B cell (primary cell): ENCODE results near the gene TRMT10B.

Experiments
- CTCF ChIP-seq: fragments of 200-600 bp; IDR thresholded peaks from one replicate; pipeline ENCODE4 v1.8.0; 2022; ENCODE audit warnings: antibody characterized with exemption, mild to moderate bottlenecking
- EZH2 ChIP-seq: IDR thresholded peaks from 2 replicates; pipeline ENCODE4 v1.6.1; 2012; ENCODE audit warnings: borderline replicate concordance, low read depth, mild to moderate bottlenecking, moderate library complexity, low read length; ENCODE audit not compliant: insufficient read depth, poor library complexity, severe bottlenecking

- TF ChIP-seq EZH2 (no peak), CTCF (no peak)
These were observed 38.3 kb upstream of the TRMT10B start for GRCh38 chr9:37715260-37715659.
